Esophagus squamous epithelium (tissue), 4 donors: ENCODE results near the gene MLLT10.

Experiments
- CTCF ChIP-seq, 6 experiments: fragments of 450-650 bp in 4 of 6; fragments of 200-600 bp in 2 of 6; sonication (generic) in 2 of 6; IDR thresholded peaks; one replicate each; pipeline ENCODE4 v1.5.1; 2016 to 2019; ENCODE audit warnings: antibody characterized with exemption in 6 of 6, mild to moderate bottlenecking in 4 of 6, moderate library complexity in 4 of 6
- POLR2A ChIP-seq, 4 donors: fragments of 450-650 bp; IDR thresholded peaks; one replicate each; pipeline ENCODE4 v1.6.1; 2017; ENCODE audit warnings: antibody characterized with exemption in 4 of 4, mild to moderate bottlenecking in 4 of 4, moderate library complexity in 3 of 4

- no peak for TF ChIP-seq CTCF (IDR thresholded peaks at IDR 0.05)
- TF ChIP-seq POLR2A (IDR thresholded peaks at IDR 0.05), result no peak
Observed at GRCh38 chr10:21600804-21601433, 66.9 kb downstream of the MLLT10 start.
